GM19239 (cell line): ENCODE results near the gene GPR39.

ENCODE experiments used
- DNase-seq: peaks from one replicate; pipeline ENCODE4 v3.0.0; 2011; ENCODE audit warnings: low spot score; ENCODE audit not compliant: insufficient read length
- FAIRE-seq: peaks from 2 replicates; lab custom pipeline; 2011; peaks lifted over from hg19 to GRCh38; lab: Jason Lieb, UNC

GPR39 gene

GRCh38 chr2:132588576-132588975 is 172.0 kb downstream of the GPR39 start:
- DNase-seq (no peak), FAIRE-seq (no peak)

- DNase-seq = no peak
- no peak for FAIRE-seq
Measured at GRCh38 chr2:132589111-132589830, 172.7 kb downstream of the GPR39 start.

GRCh38 chr2:132589966-132590365 is 173.4 kb downstream of the GPR39 start:
- DNase-seq = no peak
- no peak for FAIRE-seq

DNA sequence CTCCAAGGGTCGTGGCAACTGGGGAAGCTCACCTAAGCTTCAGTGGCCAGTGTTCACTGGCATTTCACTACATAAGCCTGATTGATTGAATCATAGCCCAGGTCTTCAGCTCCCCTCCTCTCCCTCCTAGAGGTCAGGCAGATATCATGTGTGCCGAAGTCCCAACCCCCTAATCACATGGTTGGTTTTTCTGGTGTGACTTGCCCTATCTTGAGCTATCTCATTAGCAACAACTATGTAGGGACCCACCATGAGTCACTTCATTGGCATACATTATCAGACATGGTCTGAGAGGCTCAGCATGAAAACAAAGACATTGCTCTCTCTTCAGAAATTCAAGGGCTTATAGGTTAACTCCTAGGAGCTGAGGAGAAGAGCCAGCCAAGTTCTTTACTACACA is 176.6 kb downstream of the GPR39 start:
- DNase-seq = no peak
- no peak for FAIRE-seq

DNA sequence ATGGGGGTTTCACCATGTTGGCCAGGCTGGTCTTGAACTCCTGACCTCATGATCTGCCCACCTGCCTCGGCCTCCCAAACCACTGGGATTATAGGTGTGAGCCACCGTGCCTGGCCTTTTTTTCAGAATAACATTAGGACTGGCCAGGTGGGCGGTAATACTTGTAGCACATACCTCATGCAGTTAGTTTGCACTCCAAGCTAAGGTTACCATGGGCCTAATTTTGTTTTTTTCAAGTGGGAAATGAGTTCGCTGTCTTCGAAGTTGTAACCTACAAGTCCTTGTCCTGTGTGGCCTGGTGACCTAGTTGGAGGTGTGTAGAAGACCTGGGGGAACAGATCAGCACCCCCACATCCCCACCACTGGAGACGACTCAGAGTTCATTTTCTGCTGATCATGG is 178.6 kb downstream of the GPR39 start:
- no peak for FAIRE-seq
- DNase-seq = no peak

- no peak for FAIRE-seq
- DNase-seq = no peak
Measured at GRCh38 chr2:132595693-132596092, 179.1 kb downstream of the GPR39 start.

DNA sequence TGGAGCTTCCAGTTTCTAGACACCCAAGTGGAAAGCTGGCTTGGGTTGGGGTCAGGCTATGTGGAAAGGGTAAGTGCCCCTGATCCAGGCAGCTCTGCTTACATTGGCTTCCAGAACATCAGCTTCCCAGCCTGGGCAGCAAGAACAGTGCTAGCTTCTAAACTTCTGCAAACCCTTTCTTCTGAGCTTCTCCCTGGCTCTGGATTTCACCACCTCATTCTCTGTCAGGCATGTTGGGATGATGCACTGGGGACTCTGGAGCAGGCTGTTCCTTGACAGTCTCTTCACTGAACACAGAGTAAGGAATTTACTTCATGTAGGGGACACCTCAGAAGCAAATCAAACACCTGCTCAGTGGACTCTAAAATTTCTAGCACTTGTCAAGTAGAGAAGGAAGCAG is 180.6 kb downstream of the GPR39 start:
- FAIRE-seq (no peak), DNase-seq (no peak)

GRCh38 chr2:132597831-132598230 is 181.2 kb downstream of the GPR39 start:
- no peak for DNase-seq
- no peak for FAIRE-seq

- DNase-seq (no peak), FAIRE-seq (no peak)
Measured at GRCh38 chr2:132598536-132598935, 181.9 kb downstream of the GPR39 start.

DNA sequence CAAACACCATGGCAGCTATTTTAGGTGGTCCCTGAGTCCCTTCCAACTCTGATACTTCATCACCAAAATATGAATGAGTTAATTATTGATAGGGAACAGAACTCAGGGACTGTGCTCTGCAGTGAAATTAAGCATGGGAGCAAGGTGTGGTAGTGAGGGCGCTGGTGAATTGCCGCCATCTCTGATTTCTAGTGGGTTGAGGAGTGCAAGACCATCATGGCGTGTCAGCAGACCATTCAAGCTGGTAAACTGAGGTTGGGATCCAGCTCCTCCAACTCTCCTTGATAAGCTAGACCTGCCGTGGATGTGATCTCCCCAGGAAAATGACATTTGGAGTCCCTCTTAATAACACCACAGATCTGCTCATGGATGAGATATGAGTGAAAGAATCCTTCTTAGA is 183.0 kb downstream of the GPR39 start:
- DNase-seq (no peak), FAIRE-seq (no peak)

DNA sequence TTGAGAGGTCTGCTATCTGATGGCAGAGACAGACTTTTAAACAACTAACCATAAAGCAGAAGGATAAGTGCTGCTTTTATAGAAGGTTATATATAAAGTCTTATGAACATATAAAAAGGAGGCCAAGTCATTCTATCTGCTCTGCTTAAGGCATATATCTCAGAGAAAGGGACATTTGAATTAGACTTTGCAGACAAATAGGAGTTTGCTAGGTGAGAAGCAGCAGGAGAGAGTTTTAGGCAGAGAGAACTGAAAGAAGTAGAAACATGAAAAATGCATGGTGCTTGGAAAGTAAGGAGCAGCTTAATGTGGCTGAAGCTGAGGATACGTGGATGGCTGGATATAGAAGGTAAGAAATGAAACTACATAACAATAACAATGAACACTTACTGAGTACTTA is 188.0 kb downstream of the GPR39 start:
- FAIRE-seq (no peak), DNase-seq (no peak)

GRCh38 chr2:132605236-132606180 is 188.9 kb downstream of the GPR39 start:
- DNase-seq (no peak), FAIRE-seq (no peak)

- FAIRE-seq (no peak), DNase-seq (no peak)
Measured at GRCh38 chr2:132606649-132607048, 190.0 kb downstream of the GPR39 start.

- DNase-seq = no peak
- no peak for FAIRE-seq
Measured at GRCh38 chr2:132607426-132608090, 191.0 kb downstream of the GPR39 start.

DNA sequence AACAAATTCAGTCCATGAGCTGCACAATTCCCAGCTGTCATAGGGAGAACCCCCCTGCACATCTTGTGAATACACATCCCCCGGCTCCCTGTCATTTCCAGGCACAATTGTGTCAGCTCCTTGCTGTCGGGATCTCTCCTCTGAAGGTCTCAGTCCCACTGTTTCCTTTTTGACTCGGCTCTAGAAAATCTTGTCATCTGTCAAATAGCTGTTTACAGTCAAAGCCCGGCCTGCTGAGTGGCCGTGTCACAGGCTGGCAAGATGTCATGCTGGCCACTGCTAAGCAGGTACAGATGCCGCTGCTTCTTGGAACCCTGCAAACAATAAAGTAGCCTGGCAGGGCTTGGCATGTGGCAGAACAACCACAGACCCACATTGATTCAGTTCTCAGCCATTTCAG is 191.7 kb downstream of the GPR39 start:
- DNase-seq (no peak), FAIRE-seq (no peak)

- FAIRE-seq (no peak), DNase-seq (no peak)
Measured at GRCh38 chr2:132609101-132609890, 192.7 kb downstream of the GPR39 start.

GRCh38 chr2:132611719-132612118 is 195.1 kb downstream of the GPR39 start:
- DNase-seq (no peak), FAIRE-seq (no peak)

DNA sequence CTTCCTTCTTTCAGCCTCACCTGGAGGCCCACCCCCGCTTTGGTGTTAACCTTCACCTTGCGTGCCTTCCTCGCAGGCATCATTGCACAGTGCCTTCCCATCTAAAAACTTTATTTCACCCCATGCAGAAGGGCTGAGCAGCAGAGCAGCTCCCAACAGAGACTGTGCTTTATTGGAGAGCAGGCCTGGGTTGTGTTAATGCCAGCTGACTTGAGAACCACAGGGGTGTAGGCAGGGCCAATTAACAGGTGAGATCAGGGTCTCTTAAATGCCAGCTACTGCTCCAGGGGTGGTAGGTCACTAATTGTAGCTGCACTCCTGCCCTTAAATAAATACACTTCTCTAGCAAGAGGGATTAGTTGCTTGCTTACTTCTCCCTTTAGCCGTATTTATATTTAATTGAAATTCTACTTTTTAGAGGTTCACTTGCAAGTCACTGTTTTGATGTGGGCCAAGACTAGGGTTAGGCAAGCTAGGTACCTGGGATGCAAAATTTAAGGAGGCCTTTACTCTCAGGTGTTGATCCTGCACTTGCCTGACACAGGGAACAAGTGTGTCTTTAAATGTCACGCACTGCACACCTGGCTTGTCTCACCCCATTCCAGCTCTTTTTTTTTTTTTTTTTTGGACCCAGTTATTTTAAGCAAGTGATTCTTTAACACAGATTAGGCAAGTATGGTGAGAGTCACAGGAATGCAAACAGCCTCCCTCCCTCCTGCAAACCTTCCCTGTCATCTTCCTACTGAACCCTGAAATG is 198.9 kb downstream of the GPR39 start:
- DNase-seq (no peak), FAIRE-seq (no peak)

GRCh38 chr2:132617989-132618388 is 201.4 kb downstream of the GPR39 start:
- no peak for FAIRE-seq
- no peak for DNase-seq
